HG02763 (cell line): ENCODE data around the gene FRAS1.
"Not testable (repeated sequence)": the region's sequence is repeated elsewhere in the genome, so short reads cannot be mapped to it uniquely, and the experiment has no call there.

ENCODE experiments used
- ATAC-seq: cut with Tn5 transposase; IDR thresholded peaks from one replicate; pipeline ENCODE4 v1.9.1; 2021; ENCODE audit warnings: mild to moderate bottlenecking, moderate library complexity; ENCODE audit not compliant: unreplicated experiment

The FRAS1 gene

GRCh38 chr4:78057135-78057599 lies at the start of gene FRAS1:
Gene FRAS1, plus strand, starts transcription at chr4:78057323. Its CDS starts 687 bp downstream, at chr4:78058010.
- no peak for ATAC-seq

- ATAC-seq: not testable (repeated sequence)
Measured at GRCh38 chr4:78011003-78011402, 46.1 kb upstream of the FRAS1 start.

GRCh38 chr4:78014889-78015886 lies 41.9 kb upstream of the FRAS1 start:
- no peak for ATAC-seq

- ATAC-seq: no peak
Measured at GRCh38 chr4:78018271-78019049, 38.7 kb upstream of the FRAS1 start.

- no peak for ATAC-seq
Measured at GRCh38 chr4:78019414-78019813, 37.7 kb upstream of the FRAS1 start.

- ATAC-seq: no peak
Measured at GRCh38 chr4:78020677-78021076, 36.4 kb upstream of the FRAS1 start.

- ATAC-seq: no peak
Measured at GRCh38 chr4:78022517-78022916, 34.6 kb upstream of the FRAS1 start.

GRCh38 chr4:78024085-78024484 lies 33.0 kb upstream of the FRAS1 start:
- ATAC-seq: no peak

- no peak for ATAC-seq
Measured at GRCh38 chr4:78024576-78025091, 32.5 kb upstream of the FRAS1 start.

- no peak for ATAC-seq
Measured at GRCh38 chr4:78031417-78031950, 25.6 kb upstream of the FRAS1 start.

- ATAC-seq: no peak
Measured at GRCh38 chr4:78032446-78032845, 24.7 kb upstream of the FRAS1 start.

GRCh38 chr4:78032929-78033328 lies 24.2 kb upstream of the FRAS1 start:
- no peak for ATAC-seq

- no peak for ATAC-seq
Measured at GRCh38 chr4:78033861-78034260, 23.3 kb upstream of the FRAS1 start.

GRCh38 chr4:78038704-78039103 lies 18.4 kb upstream of the FRAS1 start:
- ATAC-seq: no peak

- ATAC-seq: no peak
Measured at GRCh38 chr4:78039678-78040077, 17.4 kb upstream of the FRAS1 start.

- no peak for ATAC-seq
Measured at GRCh38 chr4:78040431-78040830, 16.7 kb upstream of the FRAS1 start.

GRCh38 chr4:78047366-78047765 lies 9.8 kb upstream of the FRAS1 start:
- ATAC-seq: no peak

GRCh38 chr4:78056265-78057129 lies 626 bp upstream of the FRAS1 start:
- ATAC-seq: no peak

GRCh38 chr4:78057600-78058550 lies 752 bp downstream of the FRAS1 start:
- no peak for ATAC-seq
